HG03520 (cell line): ENCODE results near the gene MEX3A.

Source experiments
- ATAC-seq: cut with Tn5 transposase; IDR thresholded peaks from one replicate; pipeline ENCODE4 v1.9.1; 2021; ENCODE audit warnings: mild to moderate bottlenecking, moderate library complexity; ENCODE audit not compliant: unreplicated experiment

Gene MEX3A

DNA sequence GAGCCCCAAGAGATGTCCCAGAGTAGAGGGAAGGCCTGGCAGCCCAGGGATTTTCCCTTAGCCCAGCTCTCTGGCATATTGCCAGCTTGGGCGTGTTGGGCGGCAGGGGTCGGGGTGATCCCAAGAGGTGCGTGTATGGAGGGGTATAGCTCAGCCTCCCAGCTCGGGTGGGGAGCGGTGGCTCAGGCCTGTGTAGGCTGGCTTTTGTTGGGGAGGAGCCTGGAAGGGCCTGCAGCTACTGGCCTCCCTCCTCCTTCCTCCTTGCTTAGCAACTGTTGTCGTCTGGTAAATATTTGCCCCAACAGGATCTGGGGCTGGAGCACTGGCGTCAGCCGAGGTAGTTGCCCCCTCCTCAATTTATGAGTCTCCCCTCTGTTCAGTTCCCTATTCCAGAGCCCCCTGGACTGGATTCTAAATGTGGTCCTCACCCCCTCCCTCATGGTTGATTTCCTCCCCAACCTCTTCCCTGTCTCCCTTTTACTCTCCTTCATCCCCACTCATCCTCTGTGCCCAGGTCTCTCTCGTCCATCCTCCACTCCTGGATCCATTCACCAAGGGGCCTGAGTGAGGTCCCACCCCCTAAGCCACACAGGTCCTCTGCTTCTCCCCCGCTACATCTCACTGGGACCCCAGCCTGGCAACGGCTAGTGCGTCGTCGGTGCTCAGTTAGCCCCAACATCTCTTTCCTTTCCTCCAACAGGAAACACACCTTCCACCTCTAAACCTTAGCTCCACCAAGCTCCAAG lies 22.0 kb upstream of the MEX3A start:
- ATAC-seq, result no peak

DNA sequence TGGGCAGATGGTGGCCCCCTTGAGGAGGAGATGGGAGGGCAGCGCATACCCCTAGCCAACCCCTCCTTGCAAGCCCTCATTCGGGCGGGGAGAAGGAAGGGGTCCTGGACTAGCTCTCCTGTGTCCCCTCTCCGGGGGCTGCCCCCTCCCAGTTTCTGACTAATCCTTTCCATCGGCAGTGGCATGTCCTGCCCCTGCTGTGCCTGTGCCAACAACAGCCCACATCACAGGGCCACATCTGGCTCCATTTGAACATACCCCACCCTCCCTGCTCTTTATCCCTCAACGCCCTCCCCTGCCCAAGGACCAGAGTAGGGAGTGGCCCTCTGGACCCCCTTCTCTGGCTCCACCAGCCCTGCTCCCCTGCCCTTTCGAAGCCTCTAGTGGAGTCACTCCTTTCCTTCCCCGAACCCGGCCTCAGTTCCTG lies 21.3 kb upstream of the MEX3A start:
- no peak for ATAC-seq

DNA sequence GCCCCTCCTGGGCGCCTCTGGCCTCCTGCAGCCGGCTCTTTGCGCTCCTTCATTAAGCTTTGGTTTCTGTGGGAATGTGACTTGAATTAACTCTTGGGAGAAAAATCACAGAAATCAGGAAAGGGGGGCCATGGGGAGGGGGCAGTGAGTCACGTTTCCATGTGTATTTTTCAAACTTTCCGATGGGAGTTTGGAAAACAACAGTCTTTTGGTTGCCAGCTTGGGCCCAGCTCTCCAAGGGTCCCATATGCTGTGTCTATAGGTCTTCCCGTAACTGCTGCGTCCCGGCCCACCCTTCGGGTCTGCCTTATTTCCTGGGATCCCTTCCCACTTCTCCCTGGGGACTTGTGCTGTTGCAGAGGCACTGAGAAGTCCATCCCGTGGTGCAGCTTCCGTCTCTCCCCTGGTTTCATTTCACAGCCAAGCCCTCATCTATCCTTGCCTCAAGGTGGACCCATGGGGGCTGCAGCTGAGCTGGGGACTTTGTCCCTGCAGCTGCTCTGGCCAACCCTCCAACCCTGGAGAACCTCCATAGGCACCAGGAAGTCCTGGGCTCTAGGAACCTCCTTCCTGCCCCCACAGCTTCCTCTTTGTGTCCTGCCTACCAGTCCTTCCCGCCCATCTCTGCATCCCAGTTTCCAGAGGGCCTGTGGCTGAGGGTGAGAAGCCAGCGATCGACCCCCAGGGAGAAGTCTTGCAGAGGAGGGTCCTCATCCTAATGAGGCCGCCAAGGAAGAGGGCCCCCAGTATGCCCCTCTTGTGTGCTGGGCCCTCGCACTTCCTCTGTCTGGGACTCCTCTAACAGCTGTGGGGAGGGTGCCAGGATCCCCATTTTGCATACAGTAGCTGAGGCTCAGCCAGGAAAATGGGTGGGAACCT lies 20.6 kb upstream of the MEX3A start:
- ATAC-seq, result no peak

DNA sequence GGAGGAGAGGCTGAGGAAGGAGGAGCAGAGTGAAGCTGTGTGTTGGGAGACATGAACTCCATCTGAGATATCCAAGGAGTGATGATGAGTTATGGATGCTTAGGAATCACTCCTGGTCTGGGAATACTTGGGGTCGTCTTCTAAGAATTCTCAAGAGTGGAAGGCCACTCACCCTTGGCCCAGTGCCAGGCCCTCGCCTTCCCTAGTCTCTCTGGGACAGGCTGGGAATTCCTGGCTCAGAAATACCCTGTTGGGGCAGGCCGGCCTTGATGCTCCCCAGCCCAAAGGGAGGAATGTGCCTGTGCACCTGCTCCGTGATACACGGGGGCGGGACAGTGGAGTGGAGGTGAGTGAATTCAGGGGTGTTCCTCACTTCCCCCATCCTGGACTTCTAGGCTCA lies 19.6 kb upstream of the MEX3A start:
- ATAC-seq, result no peak

DNA sequence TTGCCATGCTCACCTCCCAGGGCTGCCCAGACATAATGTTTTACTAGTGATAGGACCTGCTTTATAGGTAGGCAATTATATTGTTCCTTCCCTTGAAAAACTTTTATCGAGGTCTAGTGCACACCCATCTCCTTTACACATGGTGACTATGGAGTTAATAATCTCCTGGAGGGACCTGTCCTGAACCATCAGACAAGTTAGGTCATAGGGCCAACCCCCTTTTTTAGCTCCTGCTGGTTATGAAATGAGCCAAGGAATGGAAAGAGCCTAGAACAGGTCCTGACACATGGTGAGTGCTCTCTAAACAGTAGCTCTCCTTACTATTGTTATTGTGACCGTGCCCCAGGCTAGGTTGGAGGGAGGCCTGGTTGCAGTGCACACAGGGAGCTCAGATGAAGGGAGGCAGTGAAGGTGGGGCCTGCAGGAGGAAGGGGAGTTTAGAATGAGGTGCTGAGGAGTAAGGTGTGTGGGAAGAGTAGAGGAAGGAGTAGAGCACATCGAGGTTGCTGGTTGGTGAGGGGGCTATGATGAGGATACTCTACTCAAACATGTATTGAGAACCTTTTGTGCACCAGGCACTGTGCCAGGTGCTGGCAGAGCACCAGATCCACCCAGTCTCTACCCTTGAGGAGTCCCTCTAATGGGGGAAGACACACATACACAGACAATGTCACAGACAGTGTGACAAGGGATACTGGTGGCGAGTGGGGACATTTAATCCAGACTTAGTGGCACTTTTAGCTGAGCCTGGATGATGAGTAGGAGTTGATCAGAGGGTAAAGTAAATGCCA lies 18.1 kb upstream of the MEX3A start:
- ATAC-seq, result no peak

DNA sequence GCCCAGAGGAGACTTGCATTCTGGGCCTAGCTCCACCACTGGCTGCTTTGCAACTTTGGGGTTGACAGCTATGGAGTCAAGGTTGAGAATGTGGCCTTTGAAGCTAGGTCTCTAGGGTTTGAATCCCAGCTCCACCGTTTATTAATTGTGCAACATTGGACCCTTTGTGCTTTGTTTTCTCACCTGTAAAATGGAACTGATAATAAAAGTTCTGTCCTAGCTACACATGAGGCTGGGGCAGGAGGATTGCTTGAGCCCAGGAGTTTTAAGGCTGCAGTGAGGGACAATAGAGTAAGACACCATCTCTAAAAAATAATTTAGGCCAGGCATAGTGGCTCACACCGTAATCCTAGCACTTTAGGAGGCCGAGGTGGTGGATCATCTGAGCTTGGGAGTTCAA lies 17.0 kb upstream of the MEX3A start:
- no peak for ATAC-seq

DNA sequence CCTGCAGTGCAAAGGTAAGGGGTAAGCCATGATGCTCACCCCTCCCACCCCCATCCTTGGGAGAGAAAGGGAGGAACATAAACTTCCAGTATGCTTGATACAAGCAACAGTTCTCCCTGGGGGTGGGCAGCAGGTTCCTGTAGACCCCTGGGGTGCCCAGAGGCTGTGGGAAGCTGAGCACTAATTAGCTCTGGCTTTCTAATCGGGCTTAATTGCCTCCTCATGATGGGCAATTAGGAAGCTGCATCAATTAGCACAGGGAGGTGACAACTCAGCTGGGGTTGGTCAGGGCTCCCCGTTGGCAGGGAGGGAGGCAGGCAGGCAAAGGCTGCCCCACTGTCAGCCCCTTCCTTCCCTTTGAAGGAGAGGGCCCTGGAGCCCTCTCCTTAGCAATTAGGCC lies 16.5 kb upstream of the MEX3A start:
- ATAC-seq, result no peak

DNA sequence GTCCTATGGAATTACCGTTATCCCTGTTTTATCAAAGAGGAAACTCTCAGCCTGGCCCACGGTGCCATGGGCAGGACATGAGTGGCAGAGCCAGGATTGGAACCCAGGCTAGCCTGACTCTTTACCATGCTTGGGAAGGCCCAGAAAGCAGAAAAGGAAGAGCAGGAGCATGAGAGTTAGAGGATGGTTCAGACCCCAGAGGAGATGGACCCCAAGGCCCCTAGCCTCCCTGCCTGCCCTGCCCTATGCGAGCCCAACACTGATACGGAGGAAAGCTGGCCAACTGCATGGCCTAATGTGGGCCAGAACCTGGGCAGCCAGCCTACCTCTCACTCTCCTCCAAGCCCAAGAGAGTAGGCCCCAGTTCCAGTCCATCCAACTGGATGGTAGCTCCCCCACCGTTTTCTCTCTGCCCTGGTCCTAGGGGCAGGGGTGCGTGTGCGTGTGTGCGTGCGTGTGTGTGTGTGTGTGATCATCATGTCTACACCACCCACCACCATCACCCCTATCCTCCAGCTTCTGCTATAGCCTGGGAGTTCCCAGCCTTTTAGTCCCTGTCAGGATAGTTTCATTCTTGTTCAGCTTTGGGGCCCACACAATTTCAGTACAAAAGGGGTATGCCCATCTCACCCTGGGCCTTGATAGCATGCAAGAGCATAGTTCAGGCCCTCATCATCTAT lies 15.4 kb upstream of the MEX3A start:
- no peak for ATAC-seq

DNA sequence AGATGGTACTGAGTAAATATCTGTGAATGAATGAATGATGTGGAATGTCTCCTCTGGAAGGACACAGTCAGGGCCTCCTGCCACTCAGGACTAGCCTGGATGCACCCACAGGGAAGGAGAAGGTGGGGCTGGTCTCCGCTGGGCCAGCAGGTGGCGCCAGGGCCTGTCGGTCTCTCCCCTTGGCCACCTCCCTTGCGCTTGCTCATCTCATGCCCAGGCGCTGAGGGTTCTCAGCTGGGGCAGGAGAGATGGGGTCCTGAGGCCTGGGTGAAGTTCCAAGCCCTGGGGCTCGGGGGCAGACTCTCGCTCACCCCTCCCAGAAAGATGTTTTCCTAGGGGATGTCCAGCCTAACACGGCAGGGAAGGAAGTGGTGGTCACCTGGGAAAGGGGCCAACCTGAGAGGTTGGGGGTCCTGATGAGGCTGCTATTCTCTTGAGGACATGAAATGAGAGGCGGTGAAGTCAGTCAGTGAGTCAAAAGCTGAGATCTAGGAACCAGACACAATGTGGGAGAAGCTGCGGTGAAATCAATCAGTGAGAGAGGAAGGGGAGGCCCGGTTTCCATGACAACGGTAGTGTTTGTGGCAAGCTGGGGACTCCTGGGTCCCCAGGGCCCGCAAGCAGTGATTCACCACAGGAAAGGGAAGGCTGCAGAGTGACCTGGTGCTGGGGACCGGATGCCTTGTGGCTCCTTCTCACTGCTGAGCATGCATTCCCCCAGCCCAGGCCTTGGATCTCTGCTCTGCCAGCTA lies 14.6 kb upstream of the MEX3A start:
- ATAC-seq, result no peak

DNA sequence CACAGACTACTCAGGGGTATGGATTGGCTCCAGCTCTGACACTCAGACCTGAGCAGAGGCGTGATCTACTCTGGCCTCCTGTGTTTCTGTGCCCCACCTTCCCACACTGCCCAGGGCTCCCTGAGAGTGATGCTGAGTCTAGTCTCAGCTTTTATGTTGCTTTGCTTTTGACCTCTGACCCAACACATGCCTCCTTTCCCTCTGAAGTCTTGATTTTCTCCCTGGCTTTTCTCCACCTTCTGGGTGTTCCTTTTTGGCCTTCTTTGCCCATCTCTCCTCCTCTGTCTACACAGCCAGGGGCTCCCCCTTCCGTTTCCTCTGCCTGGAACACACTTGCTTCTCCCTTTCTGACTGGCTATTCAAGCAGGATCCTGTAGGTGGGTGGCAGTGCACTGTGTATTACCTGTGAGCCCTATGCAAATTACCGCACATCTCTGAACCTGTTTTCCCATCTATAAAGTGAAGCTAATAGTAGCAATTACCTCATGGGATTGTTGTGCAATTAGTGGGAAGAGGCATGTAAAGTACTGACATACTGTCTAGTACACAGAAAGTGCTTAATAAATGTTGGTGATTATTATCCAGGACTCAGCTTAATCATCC lies 13.7 kb upstream of the MEX3A start:
- no peak for ATAC-seq

DNA sequence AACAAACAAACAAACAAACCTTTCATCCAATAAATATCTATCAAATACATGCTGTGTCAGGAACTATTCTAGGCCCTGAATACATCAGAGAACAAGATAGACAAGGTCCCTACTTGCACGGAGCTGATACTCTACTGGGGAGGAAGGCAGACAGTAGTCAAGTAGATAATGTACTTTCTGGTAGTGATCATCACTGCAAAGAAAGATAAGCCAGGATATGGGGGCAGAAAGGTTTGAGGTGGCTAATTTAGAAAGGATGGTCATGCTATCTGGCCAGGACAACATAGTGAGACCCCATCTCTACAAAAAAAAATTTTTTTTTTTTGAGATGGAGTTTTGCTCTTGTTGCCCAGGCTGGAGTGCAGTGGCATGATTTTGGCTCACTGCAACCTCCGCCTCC lies 9.3 kb upstream of the MEX3A start:
- ATAC-seq, result no peak

DNA sequence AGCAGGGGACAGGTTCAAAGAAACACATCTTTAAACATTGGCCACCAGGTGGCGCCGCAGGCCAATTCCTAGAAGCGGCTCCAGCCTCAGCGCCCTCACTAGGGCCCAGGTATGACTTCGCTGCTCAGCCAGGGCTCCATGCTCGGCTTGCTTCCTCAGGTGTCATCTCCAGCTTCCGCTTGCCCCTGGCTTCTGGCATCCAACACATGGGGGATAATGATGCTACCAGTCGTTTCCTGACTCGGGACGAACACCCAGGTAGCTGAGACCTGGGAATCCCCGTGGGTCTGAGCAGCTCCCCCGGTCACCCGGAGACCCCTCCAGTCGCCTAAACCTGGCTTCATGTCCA lies 8.5 kb upstream of the MEX3A start:
- ATAC-seq, result no peak

DNA sequence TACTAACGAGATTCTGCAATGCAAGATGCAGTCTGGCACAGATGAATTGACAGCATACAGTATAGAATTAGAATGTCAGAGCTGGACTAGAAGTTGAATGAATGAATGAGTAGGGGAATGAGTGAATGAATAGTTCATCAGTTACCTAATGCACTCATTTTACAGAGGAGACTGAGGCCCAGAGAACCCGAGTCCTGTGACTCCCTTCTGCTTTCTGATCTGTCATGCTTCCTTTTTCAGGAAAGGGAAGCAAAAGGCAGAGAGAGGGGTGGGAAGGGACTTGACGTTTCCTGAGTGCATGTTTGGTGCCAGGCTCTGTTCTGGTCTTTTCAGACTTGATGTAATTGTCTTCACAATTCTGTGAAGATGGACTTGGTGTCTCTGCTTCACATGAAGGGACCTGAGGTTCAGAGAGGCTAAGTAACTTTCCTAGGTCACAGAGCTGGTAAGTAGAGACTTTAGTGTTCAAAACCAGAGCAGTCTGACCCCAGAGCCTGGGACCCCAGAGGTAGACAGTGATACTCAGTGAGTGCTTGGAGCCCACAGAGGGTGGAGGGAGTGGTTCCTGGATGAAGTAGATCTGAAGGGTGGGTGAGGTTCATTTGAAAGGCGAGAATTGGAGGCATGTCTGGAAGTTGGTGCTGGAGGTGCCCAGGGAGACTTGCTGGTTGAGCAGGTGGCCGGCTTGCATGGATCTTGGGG lies 8.0 kb upstream of the MEX3A start:
- ATAC-seq, result no peak

DNA sequence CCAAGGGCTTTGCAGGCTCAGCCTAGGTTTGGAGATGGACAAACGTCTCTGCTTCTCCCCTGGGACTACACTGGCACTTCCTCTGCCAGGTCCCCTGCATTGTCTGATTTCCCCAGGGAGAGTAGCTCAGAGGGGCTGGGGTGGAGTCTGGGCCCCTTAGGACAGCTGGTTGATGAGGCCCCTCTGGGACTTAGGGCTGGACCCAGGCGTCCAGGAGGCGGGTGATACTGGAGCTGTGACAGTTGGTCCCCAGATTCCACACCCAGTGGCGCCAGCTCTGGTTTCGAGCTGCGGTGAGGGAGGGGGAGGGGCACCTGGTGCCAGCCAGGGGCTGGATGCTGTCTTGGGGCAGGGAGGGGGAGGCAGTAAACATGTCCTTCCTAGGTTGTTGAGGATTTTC lies 7.4 kb upstream of the MEX3A start:
- no peak for ATAC-seq

DNA sequence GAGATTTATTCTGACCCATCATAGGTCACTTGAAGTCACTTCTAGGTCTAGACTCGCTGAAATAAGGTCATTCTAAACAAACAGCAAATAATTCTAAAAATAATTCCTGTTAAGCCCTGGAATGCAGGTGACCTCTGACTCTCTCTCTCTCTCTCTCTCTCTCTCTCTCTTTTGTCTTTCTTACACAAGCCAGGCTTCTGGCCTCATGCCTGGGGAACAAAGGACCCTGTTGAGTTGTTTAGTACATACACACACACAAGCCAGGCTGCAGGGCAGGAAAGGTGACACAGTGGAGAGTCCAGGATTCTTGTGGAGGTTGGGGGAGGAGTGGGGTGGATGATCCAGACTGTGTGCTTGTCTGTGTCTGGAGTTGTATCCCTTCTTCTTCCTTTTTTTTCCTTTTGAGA lies 4.0 kb upstream of the MEX3A start:
- ATAC-seq, result no peak

DNA sequence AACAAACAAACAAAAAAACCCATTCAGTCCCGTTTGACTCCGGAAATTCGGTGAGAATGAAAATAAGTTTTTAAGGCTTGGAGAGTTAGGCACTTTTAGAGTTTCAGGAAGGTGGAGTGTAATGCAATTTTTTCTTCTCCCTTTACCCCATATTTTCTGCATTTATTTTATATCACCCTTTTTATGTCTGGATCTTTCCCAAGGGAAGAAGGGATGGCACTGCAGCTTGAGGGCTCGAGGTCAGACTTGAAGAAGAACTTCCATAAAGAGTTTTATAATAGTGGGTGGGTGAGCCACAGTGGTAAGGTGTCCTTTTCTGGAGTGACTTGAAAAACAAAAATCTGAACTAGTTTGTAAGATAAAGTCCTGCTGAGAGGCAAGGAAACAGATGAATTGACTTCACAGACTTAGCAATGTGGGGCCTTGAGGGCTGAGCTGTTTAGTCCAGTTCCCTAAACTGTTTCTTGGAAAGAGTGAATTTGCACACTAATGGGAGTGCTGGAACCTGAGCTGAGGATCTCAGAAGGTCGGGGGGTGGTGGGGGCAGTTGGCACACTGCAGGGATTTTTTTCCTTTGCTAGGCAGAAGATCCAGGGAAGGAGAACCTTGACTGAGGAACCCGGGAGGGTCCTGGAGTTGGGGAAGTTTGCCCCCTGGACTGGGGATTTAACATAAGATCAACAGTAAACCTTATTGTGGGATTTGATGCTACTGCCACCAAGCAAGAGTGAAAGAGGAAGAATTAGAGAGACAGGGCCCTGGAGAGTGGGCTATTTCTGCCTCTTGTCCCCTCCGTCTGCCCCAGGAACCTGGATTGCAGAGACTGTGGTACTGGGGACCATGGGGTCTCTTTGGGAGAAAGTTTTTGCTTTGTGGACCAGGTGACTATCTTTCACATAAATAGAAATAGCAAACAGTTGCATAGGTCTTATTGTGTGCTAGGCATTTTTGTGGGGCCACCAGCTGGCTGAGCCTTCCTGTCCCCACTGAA lies 1.8 kb upstream of the MEX3A start:
- no peak for ATAC-seq

DNA sequence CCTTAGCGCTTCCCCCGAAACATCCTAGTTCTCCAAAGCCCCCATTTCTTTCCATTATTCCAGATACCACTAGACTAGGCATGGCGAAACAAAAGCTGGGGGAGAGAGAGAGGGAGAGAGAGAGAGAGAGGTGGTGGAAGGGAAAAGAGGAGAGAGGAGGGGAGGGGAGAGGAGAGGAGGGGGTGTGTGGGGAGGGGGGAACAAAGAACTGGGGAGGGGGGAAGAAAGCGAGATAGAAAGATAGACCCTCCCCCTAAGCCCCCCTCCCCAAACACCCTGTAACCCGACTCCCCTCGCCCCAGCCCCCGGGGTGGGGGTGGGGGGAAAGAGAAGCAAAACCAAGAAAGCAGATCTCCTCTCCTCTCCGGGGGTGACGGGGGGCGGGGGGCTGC lies 352 bp downstream of the MEX3A start:
- no peak for ATAC-seq
